Measurements from ENCODE around the gene DNAJC16. TPM values are rescaled to one million over a fixed set of nuclear protein-coding genes. Genes with fewer than 3 reads are reported as not detected.

The DNAJC16 gene
- total RNA-seq, 1 donor from 2014 or later: 19.8 TPM

DNA sequence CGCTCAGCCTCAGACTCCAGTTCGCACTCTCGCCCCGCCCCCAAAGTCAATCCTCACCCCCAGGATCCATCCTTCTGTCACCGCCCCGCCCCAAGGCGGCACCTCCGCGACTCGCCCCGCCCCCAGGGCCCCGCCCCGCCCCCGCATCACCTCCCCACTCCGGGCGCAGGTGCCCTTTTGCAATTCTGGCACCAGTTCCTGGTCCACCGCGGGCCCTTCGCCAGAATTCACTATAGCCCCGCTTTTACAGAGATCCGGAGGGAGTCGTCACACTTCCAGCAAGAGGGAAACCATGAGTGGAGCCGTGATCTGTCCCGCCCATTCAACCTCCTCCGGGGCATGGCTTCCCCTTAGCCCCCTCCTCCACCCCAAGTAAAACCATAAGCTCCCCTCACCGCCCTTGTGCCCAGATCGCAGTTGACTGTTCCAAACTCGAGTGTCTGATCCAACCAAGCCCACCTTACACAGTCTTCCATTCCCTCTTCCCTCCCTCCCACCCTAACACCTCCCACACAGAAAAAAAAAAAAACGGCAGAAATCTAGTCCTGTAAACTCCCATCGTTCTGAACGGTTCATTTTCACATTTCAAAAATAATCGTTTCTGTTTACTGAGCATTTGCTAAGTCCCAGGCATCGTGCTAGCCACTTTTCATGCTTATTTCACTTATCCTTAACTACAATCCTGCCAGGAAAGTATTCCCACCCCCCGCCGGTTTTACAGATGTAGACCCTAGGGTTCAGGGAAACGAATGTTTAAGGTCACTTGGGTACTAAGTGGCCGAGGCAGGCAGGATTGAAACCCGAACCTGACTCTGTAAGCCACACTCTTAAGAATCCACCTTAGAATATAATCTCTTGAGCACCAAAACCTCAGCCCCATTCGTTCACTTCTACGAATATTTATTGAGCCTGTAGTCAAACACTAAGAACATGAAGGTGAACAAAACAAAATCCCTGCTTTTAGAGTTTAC is 1.3 kb upstream of the DNAJC16 start:
- ATAC-seq (peak; percentile 16), DNase-seq (ENCODE audit: low spot score) (peak; percentile 100)
- intact Hi-C loops (cut with DNase I): no loop called here

DNA sequence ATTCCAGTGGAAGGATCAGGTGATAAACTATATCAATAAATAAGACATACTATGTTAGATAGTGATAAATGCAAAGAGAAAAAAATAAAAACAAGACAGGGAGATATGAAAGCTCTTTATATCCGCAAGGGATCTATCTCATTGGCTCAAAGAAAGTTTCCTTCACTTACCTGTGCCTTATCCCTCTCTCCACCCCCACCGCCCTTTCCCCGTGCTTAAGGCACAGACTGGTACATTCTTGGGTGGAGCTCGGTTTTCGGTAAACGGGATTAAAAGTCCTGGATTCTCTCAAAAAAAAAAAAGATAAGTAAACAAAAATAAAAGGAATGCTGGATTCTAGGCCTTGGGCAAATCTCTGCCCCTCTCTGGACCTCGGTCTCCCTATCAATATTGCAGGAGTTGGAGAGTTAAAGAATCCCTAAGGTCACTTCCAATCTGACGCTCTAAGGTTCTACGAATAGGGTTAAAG is 593 bp upstream of the DNAJC16 start:
- intact Hi-C loops (cut with DNase I): no loop called here
- DNase-seq (ENCODE audit: low spot score): no peak
- no peak for ATAC-seq

DNA sequence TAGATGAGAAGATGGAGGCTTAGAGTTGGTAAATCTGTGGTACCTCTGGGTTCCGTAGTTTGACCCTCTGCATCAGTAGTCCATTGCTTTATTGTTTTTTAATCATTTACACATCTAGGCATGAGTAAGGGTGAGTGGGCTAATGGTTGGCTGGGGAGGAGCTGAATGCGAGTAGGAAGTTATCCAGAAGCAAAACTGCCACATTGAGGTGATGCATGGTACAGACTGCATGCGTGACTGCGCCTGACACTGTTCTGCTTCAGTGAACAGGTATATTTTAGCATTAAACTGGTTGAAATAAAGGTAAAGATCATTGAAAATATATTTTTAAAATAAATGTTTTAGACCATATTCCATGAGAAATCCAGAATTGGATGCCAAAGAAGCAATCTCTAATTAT is 4.4 kb downstream of the DNAJC16 start:
- no peak for ATAC-seq
- DNase-seq (ENCODE audit: low spot score): no peak
- intact Hi-C loops (cut with DNase I): no loop called here

DNA sequence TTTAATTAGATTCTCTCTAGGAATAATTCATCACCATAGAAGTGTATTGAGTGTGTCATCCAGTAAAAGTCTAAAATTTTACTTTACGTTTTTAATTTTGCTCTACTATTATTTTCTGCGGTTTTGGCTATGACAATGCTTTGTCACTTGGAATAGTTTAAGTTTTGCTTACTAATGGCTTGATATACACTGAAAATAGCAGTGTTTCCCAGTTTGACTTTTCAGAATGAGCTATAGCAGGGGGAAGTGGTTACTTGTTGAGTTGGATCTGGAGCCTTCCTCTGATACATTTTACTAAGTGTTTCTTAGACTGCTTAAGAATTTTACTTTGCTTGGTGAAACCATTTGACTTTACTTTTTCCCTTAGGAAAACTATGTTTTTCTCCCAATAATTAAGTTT is 5.0 kb downstream of the DNAJC16 start:
- DNase-seq (ENCODE audit: low spot score) (no peak), ATAC-seq (no peak)
- intact Hi-C loops (cut with DNase I): no loop called here

DNA sequence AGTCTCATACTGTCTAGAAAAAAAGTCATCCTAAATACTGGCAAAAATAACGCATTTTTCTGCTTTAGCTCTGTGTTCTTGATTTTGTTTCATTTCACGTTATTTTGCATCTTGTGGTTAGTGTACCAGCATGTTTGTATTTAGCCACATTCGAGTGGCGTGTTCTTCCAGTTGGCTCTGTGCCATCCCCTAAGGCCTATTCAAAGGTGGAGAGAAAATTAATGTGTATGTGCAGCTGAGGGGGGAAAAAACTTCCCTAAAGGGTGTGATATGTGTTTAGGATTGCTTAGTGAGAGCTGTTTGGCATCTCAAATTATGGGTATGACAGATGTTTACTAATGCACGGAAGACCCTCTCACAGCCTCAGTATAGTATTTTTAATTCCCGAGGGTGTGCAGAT is 12.1 kb downstream of the DNAJC16 start:
- no peak for DNase-seq (ENCODE audit: low spot score)
- intact Hi-C loops (cut with DNase I): no loop called here
- no peak for ATAC-seq

DNA sequence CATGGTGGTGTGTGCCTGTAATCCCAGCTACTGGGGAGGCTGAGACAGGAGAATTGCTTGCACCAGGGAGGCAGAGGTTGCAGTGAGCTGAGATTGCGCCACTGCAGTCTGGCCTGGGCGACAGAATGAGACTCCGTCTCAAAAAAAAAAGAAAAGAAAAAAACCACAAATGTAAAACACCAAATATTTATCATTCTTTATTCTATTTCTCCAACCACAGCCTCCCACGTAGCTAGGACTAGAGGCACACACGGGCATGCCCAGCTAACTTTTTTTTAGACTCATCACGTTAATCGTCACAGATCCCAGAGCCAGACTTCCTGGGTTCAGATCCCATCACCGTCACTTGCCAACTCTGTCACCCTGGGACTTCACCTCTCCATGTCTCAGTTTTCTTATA is 13.5 kb downstream of the DNAJC16 start:
- ATAC-seq (no peak), DNase-seq (ENCODE audit: low spot score) (no peak)
- intact Hi-C loops (cut with DNase I): no loop called here

DNA sequence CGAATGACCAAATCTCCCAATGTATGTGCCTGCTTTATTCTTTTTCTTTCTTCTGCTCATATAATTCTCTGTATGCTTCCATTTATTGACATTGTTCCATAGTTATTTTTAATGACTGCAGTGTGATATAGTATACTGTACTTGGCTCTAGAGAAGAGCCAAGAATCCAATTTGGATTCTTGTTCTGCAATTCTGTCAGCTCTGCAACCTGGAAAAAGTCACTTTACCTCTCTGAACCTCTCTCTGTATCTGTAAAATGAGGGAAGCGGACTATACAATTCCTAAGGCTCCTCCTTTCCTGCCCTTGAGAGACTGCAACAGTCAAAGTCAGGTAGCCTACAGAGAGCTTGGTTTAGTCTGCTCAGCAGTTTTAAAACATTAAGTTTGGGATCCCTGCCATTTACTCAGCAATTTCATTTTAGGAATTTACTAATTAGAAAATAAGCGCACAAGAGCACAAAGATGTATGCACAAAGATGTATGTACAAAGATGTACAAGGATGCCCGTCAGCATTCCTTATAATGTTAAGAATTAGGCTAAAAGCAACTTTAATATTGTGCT is 14.7 kb downstream of the DNAJC16 start:
- intact Hi-C loops (cut with DNase I): no loop called here
- ATAC-seq (no peak), DNase-seq (ENCODE audit: low spot score) (no peak)

DNA sequence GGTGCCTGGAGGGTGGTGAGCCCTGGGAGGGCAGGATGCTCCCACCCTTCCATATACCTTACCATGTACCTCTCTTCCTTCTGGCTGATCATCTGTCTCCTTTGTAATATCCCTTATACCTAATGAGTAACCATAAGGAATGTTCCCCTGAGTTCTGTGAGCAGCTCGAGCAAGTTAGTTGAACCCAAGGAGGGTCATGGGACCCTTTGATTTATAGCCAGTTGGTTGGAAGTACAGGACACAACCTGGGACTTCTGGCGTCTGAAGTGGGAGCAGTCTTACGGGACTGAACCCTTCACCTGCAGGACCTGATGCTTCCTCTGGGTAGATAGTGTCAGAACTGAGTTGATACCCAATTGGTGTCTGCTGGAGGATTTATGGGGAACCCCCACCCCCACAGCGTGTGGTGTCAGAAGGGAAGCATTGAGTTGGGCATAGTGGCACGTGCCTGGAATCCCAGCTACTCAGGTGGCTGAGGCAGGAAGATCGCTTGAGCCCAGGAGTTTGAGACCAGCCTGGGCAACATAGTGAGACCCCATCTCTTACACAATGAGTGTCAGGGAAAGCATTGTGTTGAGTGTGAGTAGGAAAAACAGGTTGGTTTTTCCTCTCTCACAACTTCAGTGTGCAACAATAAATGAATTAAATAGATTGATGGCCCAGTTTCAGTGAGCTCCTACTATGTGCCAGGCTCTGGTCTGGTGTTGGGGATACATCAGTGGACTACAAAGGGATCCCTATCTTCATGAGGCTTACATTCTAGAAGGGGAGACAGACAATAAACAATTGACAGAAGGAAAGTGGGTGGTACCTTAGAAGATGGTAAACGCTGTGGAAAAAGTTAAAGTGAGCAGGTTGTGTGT is 16.0 kb downstream of the DNAJC16 start:
- intact Hi-C loops (cut with DNase I): no loop called here
- ATAC-seq (no peak), DNase-seq (ENCODE audit: low spot score) (no peak)

DNA sequence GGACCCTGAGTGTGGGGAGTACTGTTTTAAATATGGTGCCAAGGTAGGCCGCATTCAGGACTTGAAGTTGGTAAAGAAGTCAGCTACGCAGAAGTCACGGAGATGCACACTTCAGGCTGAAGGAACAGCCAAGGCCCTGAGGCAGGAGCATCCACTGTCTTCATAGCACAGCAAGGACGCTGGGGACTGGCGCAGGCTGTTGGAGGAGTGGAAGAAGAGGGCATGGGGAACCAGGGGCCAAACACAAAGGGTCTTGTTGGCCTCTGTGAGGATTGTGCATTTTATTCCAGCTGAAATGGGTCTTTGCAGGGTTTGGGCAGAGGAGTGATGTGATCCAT is 16.6 kb downstream of the DNAJC16 start:
- no peak for ATAC-seq
- intact Hi-C loops (cut with DNase I): no loop called here
- DNase-seq (ENCODE audit: low spot score): no peak

DNA sequence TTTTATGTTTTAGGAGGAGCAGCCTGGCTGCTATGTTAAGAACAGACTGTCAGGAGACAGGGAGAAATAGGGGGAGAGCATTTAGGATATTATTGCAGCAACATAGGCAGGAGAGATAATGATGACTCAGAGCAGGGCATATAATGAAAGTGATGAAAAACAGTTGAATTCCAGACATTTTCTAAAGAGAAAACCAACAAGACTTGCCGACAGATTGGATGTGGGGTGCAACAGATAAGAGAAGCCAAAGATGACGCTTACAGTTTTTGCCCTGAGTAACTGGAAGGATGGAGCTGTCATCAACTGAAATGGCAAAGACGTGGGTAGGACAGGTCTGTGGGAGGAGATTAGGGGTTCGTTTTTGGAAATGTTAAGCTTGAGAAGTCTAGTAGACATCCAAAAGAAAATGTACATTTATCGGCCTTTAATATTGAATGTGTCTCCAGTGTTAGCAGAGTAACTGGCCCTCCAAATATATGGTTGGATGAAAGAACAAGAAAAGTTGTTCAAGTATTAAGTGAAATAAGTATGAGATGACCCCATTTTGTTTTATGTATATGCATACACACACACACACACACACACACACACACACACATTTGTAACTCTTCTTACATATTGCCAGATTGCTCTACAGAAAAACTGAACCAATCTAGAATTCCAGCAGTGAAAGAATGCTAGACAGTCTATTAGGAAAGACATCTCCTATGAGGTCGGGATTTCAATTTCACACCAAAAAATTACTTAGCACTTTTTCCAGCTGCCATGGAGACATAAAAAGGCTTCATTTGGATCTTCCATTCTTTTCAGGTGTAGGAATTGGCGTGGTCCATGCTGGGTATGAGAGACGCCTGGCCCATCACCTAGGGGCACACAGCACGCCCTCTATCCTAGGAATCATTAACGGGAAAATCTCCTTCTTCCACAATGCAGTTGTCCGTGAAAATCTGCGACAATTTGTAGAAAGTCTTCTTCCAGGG is 17.2 kb downstream of the DNAJC16 start:
- DNase-seq (ENCODE audit: low spot score) (no peak), ATAC-seq (no peak)
- intact Hi-C loops (cut with DNase I): no loop called here

DNA sequence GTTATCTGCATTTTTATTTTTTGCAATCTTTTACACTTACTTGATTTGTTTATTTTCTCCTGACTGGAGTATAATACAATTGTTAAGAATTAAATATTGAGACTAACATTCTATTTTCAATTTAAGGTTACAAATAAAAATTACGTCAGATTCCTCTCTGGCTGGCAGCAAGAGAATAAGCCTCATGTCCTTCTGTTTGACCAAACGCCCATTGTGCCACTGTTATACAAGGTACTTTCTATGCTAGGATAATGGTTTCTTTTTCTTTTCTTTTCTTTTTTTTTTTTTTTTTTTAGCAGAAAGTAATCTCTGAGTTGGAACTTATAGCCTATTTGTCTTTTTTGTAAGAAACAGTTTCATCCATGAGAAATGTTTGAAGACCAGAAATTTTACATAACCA is 20.0 kb downstream of the DNAJC16 start:
- ATAC-seq (no peak), DNase-seq (ENCODE audit: low spot score) (no peak)
- intact Hi-C loops (cut with DNase I): no loop called here

DNA sequence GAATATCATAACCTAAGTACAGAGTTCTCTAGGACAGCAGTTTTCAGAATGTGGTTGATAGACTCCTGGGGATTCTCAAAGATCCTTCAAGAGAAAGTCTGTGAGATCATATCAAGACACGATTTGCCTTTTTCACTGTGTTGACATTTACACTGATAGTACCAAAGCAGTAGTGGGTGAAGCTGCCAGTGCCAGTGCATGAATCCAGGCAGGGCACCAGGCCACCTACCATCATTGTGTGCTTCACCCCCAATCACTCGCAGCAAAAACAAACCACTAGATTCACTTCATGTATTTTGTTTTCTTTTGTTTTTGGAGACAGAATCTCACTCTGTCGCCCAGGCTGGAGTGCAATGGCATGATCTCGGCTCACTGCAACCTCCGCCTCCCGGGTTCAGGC is 23.9 kb downstream of the DNAJC16 start:
- ATAC-seq (no peak), DNase-seq (ENCODE audit: low spot score) (no peak)
- intact Hi-C loops (cut with DNase I): no loop called here

DNA sequence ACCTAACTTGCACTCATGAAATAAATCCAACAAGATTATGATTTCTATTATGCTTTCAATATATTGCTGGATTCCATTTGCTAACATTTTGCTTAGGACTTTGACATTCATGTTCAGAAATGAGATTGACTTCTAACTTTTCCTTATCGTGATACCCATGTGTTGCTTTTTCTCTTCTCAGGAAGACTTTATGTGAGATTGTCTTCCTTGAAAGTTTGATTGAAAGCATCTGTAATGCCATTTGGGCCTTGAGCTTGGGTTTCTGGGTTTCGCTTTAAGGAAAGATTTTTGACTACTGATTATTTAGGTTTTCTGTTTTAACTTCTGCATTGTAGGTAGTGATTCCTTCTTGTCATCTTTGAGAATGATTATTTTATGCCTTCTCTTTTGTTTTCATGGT is 30.4 kb downstream of the DNAJC16 start:
- no peak for ATAC-seq
- intact Hi-C loops (cut with DNase I): no loop called here

DNA sequence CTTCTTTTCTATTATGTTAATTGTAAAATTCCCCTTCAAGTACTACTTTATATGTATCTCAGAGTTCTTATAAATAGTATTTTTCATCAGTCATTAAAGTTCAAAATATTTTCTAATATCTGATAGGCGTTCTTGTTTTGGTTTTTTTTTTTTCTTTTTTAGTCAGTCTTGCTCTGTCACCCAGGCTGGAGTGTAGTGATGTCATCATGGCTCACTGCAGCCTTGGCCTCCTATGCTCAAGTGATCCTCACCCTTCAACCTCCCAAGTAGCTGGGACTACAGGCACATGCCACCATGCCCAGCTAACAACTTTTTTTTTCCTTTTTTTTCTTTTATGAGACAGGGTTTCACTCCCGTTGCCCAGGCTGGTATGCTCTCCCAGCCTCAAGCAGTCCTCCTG is 30.9 kb downstream of the DNAJC16 start:
- intact Hi-C loops (cut with DNase I): no loop called here
- ATAC-seq (no peak), DNase-seq (ENCODE audit: low spot score) (no peak)

More for the DNA sequence above, 30.4 kb downstream of the DNAJC16 start:
- DNase-seq (ENCODE audit: low spot score): no peak

DNA sequence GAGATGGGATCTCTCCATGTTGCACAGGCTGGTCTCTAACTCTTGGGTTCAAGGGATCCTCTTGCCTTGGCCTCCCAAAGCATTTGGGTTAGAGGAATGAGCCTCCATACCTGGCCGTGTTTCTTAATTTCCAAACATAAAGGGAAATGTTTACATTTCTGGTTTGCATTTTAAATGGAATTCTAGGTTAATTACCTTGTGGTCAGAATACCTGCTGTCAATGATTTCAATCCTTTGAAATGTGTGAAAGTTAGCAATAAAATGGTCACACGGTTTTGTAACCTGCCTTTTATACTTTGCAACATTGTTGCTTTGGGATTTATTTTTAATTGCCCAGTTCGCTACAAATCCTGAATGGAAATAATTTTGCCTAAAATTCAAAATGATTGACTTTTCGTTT is 31.9 kb downstream of the DNAJC16 start:
- intact Hi-C loops (cut with DNase I): no loop called here

DNA sequence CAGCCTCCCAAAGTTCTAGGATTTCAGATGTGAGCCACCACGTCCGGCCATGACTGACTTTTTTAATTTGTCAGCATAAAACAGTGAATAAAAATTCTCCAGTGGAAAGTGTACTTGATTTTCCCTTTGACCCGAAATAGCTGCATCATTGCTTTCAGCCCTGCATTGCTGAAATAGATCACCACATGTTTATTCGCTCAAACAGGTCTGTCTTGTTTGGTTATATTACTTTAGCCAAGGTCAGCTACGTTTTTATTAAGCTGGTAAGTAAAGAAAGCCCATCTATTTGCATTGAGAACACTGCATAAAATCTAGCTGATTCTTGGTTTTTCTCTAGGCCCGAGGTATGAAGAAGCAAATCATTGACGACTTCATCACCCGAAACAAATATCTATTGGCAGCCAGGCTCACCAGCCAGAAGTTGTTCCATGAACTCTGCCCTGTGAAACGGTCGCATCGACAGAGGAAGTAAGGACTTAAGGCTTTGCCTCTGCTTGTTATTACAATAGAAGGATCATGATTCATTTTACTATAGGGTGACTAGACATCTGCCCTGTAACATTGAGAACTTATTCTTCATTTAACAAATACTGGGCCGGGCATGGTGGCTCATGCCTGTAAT is 32.7 kb downstream of the DNAJC16 start:
- ATAC-seq: no peak
- intact Hi-C loops (cut with DNase I): no loop called here

More for the DNA sequence above, 31.9 kb downstream of the DNAJC16 start:
- ATAC-seq (no peak), DNase-seq (ENCODE audit: low spot score) (no peak)

DNA sequence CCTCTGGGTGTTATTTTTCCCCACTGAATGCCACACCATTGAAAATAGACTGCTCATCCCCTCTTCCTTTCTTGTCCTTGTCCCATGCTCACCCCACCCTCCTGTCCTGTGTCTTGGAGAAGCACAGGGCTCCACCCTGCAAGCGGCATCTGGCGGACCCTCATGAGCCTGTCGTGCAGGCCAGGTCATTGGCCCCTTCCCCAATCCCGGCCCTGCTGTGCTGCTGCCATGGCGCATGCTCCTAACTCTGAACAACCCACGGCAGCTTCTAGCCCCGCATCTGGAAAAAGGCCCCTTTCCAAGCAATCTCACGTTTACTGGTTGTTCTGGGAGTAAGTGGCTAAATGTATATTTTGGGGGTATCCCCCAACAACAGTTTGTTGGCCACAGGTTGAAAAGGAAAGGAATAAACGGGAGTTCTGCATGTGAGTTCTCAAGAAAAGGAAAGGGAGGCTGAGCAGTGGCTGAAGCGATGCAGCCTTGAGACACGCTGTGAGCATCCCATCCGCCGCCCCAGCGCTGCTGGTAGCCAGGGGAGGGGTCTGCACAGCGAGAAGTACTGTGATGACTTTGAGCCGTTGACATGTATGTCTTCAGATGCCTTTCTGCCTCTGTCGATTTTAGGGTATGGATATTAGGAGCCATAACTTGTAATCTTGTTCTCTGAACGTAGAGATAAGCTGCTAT is 41.9 kb downstream of the DNAJC16 start:
- intact Hi-C loops (cut with DNase I): no loop called here
- DNase-seq (ENCODE audit: low spot score): no peak
- ATAC-seq: no peak

More for the DNA sequence above, 32.7 kb downstream of the DNAJC16 start:
- no peak for DNase-seq (ENCODE audit: low spot score)

DNA sequence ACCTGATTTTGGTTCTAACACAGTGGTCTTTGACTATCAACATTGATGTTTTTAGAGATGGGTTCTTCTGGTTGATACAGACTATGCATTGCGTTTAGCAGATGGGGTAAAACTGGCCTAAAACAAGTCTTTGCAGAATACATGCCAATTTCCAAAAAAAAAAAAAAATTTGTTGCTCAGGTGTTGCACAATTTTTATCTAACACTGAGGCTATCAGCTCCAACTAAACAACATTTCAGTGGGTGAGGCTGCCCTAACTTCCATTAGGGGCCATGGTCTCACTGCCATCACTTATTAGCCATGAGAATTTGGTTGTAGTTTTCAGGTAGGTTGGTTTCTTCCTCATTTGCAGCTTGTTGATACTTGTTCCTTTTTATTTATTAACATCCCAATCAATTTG is 44.2 kb downstream of the DNAJC16 start:
- DNase-seq (ENCODE audit: low spot score) (no peak), ATAC-seq (no peak)
- intact Hi-C loops (cut with DNase I): no loop called here
